Thymus (tissue), 11 donors: Measurements from ENCODE around the gene IFNAR1. TPM values are rescaled to one million over a fixed set of nuclear protein-coding genes. Genes with fewer than 3 reads are reported as not detected.

ENCODE experiments used
- DNase-seq, 9 donors: peaks; one replicate each; pipeline ENCODE4 v3.0.0-alpha.2; 2013; ENCODE audit warnings: low spot score in 9 of 9, low read depth in 6 of 9, missing footprints in 1 of 9
- H3K27ac ChIP-seq, 2 donors: one replicate each; pipeline ENCODE4 v1.5.1; 2013; ENCODE audit warnings: control low read depth in 1 of 2, low read depth in 1 of 2, low read length in 1 of 2, mild to moderate bottlenecking in 1 of 2, moderate library complexity in 1 of 2
- H3K27me3 ChIP-seq, 2 donors: one replicate each; pipeline ENCODE4 v1.5.1; 2013; ENCODE audit warnings: low read length in 1 of 2; ENCODE audit not compliant: control insufficient read depth in 2 of 2, insufficient read depth in 1 of 2
- H3K36me3 ChIP-seq, 2 donors: one replicate each; pipeline ENCODE4 v1.5.1; 2013; ENCODE audit warnings: low read length in 1 of 2, mild to moderate bottlenecking in 1 of 2, moderate library complexity in 1 of 2; ENCODE audit not compliant: control insufficient read depth in 2 of 2, insufficient read depth in 2 of 2
- H3K4me1 ChIP-seq, 2 donors: one replicate each; pipeline ENCODE4 v1.5.1; 2013; ENCODE audit warnings: low read length in 2 of 2; ENCODE audit not compliant: control insufficient read depth in 2 of 2, insufficient read depth in 2 of 2
- H3K4me3 ChIP-seq, 2 donors: one replicate each; pipeline ENCODE4 v1.5.1; 2013; ENCODE audit warnings: low read length in 2 of 2, control low read depth in 1 of 2, mild to moderate bottlenecking in 1 of 2
- H3K9me3 ChIP-seq, 2 donors: one replicate each; pipeline ENCODE4 v1.5.1; 2013; ENCODE audit warnings: low read length in 1 of 2, mild to moderate bottlenecking in 1 of 2; ENCODE audit not compliant: control insufficient read depth in 2 of 2, insufficient read depth in 1 of 2
- WGBS: extraction: QIAGEN DNeasy Blood & Tissue Kit; methylation state at CpG from one replicate; pipeline ENCODE4 v1.1.7; 2013; 5-methylcytosine and 5-hydroxymethylcytosine counted together
- polyA plus RNA-seq: library from polyadenylated mRNA; stranded (reverse); fragments of 200-250 nt; gene quantifications from one replicate; pipeline ENCODE4 v1.2.3, GENCODE V29; 2013
- total RNA-seq: library from RNA; stranded (reverse); fragments of 120-200 nt; gene quantifications from one replicate; pipeline ENCODE4 v1.2.4, GENCODE V29; 2013
- donor health status: healthy.

IFNAR1 gene
- total and polyA plus RNA-seq, 2 donors: 17.2 to 18.2 TPM

DNA sequence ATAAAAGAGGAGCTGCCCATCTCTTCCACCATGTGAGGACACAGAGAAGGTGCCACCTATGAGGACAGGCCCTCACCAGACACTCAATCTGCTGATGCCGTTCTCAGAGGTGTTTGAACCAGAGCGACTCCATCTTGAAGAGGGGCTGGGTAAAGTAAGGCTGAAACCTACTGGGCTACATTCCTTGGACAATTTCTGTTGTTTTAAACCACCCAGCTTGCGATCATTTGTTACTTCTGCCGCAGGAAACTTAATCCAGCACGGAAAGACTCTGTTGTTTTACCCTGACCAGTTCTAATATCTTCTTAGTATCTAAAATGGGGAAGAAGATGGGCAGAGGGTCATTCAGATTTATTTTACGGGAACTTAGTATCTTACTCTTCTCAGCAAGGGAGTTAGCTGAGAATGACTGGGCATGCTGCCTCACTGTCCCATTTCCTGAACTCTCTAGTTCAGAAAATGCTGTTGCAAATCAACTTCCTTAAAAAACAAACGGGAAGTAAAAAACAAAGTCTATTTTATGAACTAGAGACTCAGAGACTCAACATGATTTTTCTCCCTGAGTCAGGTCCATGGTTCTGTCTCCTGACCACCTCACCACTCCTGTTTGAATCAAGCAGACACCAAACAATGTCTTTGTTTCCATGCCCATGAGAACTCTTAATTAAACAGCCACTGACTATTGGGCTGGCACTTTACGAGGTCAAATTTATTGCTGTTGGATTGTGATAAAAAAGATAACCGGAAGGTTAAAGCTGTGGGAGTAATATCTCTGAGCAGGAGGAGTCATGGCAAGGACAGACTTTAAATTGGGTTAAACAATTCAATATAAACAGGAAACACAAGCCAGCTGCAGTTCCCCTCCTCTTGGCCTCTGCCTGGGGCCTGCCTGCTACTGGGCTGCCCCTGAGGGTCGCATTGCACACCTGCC lies 23.8 kb upstream of the IFNAR1 start:
- peaks cover 12 to 15% of the 10 kb centered on the region in 2 donors for H3K36me3 ChIP-seq
- WGBS: 39% methylated on average over 10 of the region's 10 CpGs

GRCh38 chr21:33301632-33302002 lies 23.2 kb upstream of the IFNAR1 start:
- Histone ChIP-seq H3K4me3 (no peak overlapping the region), H3K36me3 (peaks cover 6 to 9% of the 10 kb centered on the region in 2 donors), H3K9me3 (no peaks in the 10 kb centered on the region), H3K27ac (peak overlapping the region; percentile 96 to 99), H3K27me3 (no peaks in the 10 kb centered on the region), H3K4me1 (peaks cover 63 to 76% of the 10 kb centered on the region in 2 donors)
- DNase-seq: no peak
- WGBS: 52% methylated on average over 2 of the region's 2 CpGs

More for the DNA sequence above, 23.8 kb upstream of the IFNAR1 start:
- H3K4me1 ChIP-seq: peaks cover 62 to 77% of the 10 kb centered on the region in 2 donors
- H3K27ac ChIP-seq: peak overlapping the region; percentile 96 to 99
- no peaks in the 10 kb centered on the region for H3K9me3 ChIP-seq
- peak overlapping the region in 1 of 2 donors; percentile 26 for H3K4me3 ChIP-seq
- DNase-seq: peak in 3 of 9 donors; percentile 62 to 81 (median 66)
- H3K27me3 ChIP-seq: no peaks in the 10 kb centered on the region

GRCh38 chr21:33302055-33302454 lies 22.7 kb upstream of the IFNAR1 start:
- no peak for DNase-seq
- H3K36me3 ChIP-seq: peaks cover 1 to 4% of the 10 kb centered on the region in 2 donors
- H3K27me3 ChIP-seq: no peaks in the 10 kb centered on the region
- H3K4me3 ChIP-seq: no peak overlapping the region
- peaks cover 67 to 81% of the 10 kb centered on the region in 2 donors for H3K4me1 ChIP-seq
- H3K27ac ChIP-seq: peak overlapping the region; percentile 96 to 99
- no peaks in the 10 kb centered on the region for H3K9me3 ChIP-seq
- WGBS: 96% methylated on average over 7 of the region's 7 CpGs

DNA sequence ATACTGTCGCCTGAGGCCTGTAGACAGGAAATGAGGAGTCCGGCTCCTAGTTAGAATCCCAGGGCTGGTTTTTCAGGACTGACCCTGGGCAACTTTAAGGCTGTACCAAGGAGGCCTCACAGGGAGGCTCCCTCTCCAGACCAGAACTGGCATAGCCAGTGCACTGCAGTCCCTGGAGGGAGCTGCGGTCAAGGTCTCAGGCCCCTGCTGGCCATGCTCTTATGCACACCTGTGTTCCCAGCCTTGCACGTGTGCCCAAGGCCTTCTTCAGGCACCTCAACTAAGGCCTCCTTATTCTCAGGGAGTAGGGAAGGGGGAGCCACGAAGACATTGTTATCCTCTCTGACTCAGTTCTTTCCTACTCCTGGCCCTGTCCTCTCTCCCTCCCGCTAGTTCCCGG lies 22.0 kb upstream of the IFNAR1 start:
- Histone ChIP-seq H3K27me3 (no peaks in the 10 kb centered on the region), H3K27ac (peak overlapping the region; percentile 3 to 99), H3K9me3 (no peaks in the 10 kb centered on the region), H3K36me3 (no peaks in the 10 kb centered on the region), H3K4me1 (peaks cover 75 to 88% of the 10 kb centered on the region in 2 donors), H3K4me3 (no peak overlapping the region)
- WGBS: 98% methylated on average over 7 of the region's 7 CpGs
- no peak for DNase-seq

GRCh38 chr21:33305344-33305671 lies 19.5 kb upstream of the IFNAR1 start:
- H3K27ac ChIP-seq: peak overlapping the region in 1 of 2 donors; percentile 87
- no peaks in the 10 kb centered on the region for H3K9me3 ChIP-seq
- WGBS: 98% methylated on average over 4 of the region's 4 CpGs
- H3K4me3 ChIP-seq: no peak overlapping the region
- no peak for DNase-seq
- H3K27me3 ChIP-seq: no peaks in the 10 kb centered on the region
- H3K36me3 ChIP-seq: no peaks in the 10 kb centered on the region
- H3K4me1 ChIP-seq: peaks cover 72 to 82% of the 10 kb centered on the region in 2 donors

GRCh38 chr21:33305938-33306337 lies 18.8 kb upstream of the IFNAR1 start:
- H3K9me3 ChIP-seq: no peaks in the 10 kb centered on the region
- H3K36me3 ChIP-seq: no peaks in the 10 kb centered on the region
- no peaks in the 10 kb centered on the region for H3K27me3 ChIP-seq
- H3K27ac ChIP-seq: no peak overlapping the region
- 96% methylated on average over 2 of the region's 2 CpGs for WGBS
- no peak overlapping the region for H3K4me3 ChIP-seq
- H3K4me1 ChIP-seq: peaks cover 66 to 75% of the 10 kb centered on the region in 2 donors
- DNase-seq: no peak

DNA sequence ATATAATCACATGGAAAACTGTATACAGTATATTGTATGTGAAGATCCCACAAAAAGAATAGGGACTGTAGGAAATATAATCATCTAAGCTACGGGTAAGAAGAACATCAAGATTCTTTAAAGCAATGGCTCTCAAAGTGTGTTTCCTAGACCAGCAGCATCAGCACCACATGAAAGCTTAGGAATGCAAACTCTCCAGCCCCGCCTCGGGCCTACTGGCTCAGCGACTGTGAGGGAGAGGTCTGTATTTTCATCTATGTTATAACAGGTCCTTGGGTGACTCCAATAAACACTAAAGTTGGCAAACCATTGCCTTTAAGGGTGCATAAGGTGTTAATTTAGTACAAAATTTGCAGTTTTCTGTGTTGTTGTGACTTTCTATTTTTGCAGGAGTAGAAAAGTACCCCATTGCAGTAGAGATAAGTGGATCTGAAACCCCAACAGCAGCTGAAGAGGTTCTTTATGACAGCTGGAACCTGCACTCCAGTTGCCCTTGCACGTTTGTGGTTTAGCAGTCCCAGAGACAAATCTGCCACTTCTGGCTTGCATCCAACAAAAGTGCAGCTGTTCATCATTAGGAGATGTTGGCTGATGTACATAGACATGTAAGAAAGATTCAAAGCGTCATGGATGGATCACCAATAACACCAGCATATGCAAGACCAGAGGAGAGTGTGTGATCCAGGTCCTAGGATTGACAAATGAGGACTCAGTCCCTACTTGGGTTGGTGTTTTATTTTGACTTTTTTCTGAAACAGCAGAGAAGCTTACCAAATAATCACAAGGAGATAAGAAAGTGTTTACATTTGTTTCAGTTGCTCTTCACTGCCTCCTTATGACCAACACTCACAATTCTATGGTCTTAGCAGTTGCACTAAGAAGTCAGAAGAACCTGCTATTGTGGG lies 15.9 kb upstream of the IFNAR1 start:
- peaks cover 40 to 46% of the 10 kb centered on the region in 2 donors for H3K4me1 ChIP-seq
- H3K27me3 ChIP-seq: no peaks in the 10 kb centered on the region
- H3K9me3 ChIP-seq: no peaks in the 10 kb centered on the region
- no peak overlapping the region for H3K4me3 ChIP-seq
- no peaks in the 10 kb centered on the region for H3K36me3 ChIP-seq
- peak in 8 of 9 donors; percentile 58 to 94 (median 79) for DNase-seq
- peak overlapping the region; percentile 64 to 92 for H3K27ac ChIP-seq
- 3% methylated on average over 6 of the region's 6 CpGs for WGBS

DNA sequence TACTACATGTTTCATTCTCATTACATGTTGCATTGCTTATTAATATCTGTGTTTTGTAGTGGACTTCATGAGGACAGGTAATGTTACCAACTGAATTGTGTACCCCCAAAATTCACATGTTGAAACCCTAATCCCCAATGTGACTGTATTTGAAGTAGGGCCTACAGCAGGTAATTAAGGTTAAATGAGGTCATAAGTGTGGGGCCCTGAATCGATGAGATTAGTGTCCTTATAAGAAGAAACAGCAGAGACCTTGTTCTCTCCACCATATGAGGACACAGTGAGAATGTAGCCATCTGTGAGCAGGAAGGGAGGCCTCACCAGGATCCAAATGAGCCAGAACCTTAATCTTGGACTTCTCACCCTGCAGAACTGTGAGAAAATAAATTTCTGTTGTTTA lies 15.0 kb upstream of the IFNAR1 start:
- H3K27me3 ChIP-seq: no peaks in the 10 kb centered on the region
- no peak overlapping the region for H3K4me3 ChIP-seq
- peak overlapping the region; percentile 32 to 92 for H3K27ac ChIP-seq
- WGBS: 95% methylated on average over 1 of the region's 1 CpG
- no peak for DNase-seq
- no peaks in the 10 kb centered on the region for H3K9me3 ChIP-seq
- H3K36me3 ChIP-seq: no peaks in the 10 kb centered on the region
- peaks cover 32 to 37% of the 10 kb centered on the region in 2 donors for H3K4me1 ChIP-seq

DNA sequence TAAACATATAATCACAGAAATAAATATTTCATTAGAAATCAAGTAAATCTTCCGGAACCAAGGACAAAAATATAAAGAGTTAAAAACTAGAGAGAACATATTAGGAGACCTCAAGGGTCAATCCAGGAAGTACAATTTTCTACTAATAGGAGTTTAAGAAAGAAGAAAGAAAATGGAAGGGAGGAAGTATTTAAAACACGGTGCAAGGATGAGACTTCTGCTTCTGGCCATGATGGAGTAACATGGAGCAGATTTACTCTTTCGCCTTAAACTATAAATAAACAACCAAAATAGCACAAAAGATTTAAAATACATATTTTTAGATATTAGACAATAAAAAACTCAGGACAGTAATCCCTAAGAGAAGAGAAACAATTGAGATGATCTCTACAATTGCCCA lies 12.6 kb upstream of the IFNAR1 start:
- Histone ChIP-seq H3K9me3 (no peaks in the 10 kb centered on the region), H3K27ac (no peak overlapping the region), H3K4me1 (peaks cover 17 to 18% of the 10 kb centered on the region in 2 donors), H3K36me3 (no peaks in the 10 kb centered on the region), H3K4me3 (no peak overlapping the region), H3K27me3 (no peaks in the 10 kb centered on the region)
- WGBS: 91% methylated on average over 3 of the region's 3 CpGs
- no peak for DNase-seq
